WI38 (cell line): Measurements from ENCODE around the gene MMD.

Experiments used
- H3K4me3 ChIP-seq: 2 replicates; pipeline ENCODE4 v1.5.1; 2011; ENCODE audit warnings: low read depth, mild to moderate bottlenecking, control low read depth, low read length
- CTCF ChIP-seq: IDR thresholded peaks from 2 replicates; pipeline ENCODE4 v1.5.1; 2012; ENCODE audit warnings: low read depth, mild to moderate bottlenecking, control low read depth, low read length

MMD gene

GRCh38 chr17:55363033-55363432 is 58.6 kb downstream of the MMD start:
- no peak for TF ChIP-seq CTCF
- no peak overlapping the region for H3K4me3 ChIP-seq

GRCh38 chr17:55360971-55361370 is 60.7 kb downstream of the MMD start:
- TF ChIP-seq CTCF, result no peak
- no peak overlapping the region for H3K4me3 ChIP-seq

- H3K4me3 ChIP-seq, result no peak overlapping the region
- TF ChIP-seq CTCF, result peak; percentile 76
Measured at GRCh38 chr17:55356434-55357328, 65.0 kb downstream of the MMD start.

GRCh38 chr17:55354941-55355340 is 66.7 kb downstream of the MMD start:
- TF ChIP-seq CTCF, result no peak
- no peak overlapping the region for H3K4me3 ChIP-seq

DNA sequence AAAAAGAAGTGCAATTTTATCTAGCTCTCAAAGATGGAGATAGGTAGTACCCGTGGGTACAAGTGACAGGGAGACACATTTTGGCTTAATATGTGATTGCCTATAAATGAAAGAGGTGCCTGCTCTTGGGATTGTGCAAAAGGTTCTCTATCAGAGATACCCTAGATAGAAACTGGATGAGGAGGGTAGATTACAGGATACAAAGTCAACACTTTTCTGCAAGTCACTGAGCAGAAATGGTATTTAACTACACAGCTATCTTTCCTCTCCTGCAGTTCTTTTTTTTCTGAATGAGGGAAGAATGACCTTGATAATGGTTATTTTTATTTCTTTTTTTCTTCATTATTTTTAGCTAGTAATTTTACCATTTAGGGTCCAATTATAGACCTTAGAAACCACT is 67.6 kb downstream of the MMD start:
- TF ChIP-seq CTCF, result no peak
- no peak overlapping the region for H3K4me3 ChIP-seq

DNA sequence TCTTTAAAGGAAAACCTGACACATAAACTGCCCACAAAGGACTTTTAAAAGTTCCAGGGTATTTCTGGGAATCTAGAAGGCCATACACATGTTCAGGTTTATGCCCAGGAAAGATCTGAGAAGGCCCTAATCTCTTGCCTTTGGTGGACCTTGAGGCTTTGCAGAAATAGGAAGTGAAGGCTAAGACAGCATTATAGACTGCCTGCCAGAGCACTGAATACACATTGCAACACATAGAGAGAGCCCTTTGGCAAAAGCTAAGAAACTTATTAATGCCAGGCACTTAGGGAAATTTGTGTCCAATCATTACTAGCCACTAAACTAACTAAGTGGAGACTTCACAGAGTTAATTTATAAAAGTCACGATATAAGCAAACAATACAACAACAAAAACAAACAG is 70.4 kb downstream of the MMD start:
- no peak for TF ChIP-seq CTCF
- H3K4me3 ChIP-seq, result no peak overlapping the region

GRCh38 chr17:55350825-55351205 is 70.8 kb downstream of the MMD start:
- TF ChIP-seq CTCF, result no peak

More at GRCh38 chr17:55350825-55351205, 70.8 kb downstream of the MMD start:
- H3K4me3 ChIP-seq, result no peak overlapping the region
